WTC11 (cell line): ENCODE measurements around the gene CCDC50. TPM values are rescaled to one million over a fixed set of nuclear protein-coding genes. Genes with fewer than 3 reads are reported as not detected.

ENCODE experiments used
- ATAC-seq: fragments of 200-7000 bp; cut with Tn5 transposase; 2 replicates; pipeline ENCODE4 v1.10.0; 2021; ENCODE audit warnings: mild to moderate bottlenecking, moderate library complexity
- CTCF ChIA-PET: fragments of 300-600 bp; sonication (Branson Sonifier 250); formaldehyde crosslinking; loops from one replicate; lab custom pipeline; 2021; ENCODE audit warnings: antibody characterized with exemption; lab: Charles Lee
- POLR2A ChIA-PET: fragments of 350-600 bp; sonication (Branson Sonifier 250); formaldehyde crosslinking; loops from one replicate; lab custom pipeline; 2021; ENCODE audit warnings: antibody characterized with exemption; lab: Charles Lee
- DNase-seq: peaks from one replicate; pipeline ENCODE4 v3.0.0; 2021; ENCODE audit warnings: low spot score
- H3K27ac Mint-ChIP-seq: 2 replicates; pipeline ENCODE4 v1.8.0; 2021; ENCODE audit warnings: mixed read lengths
- H3K27me3 Mint-ChIP-seq: 2 replicates; pipeline ENCODE4 v1.8.0; 2021; ENCODE audit warnings: low read depth, mild to moderate bottlenecking, moderate library complexity, mixed read lengths
- H3K36me3 Mint-ChIP-seq: 2 replicates; pipeline ENCODE4 v1.8.0; 2021; ENCODE audit warnings: mixed read lengths
- H3K4me1 Mint-ChIP-seq: 2 replicates; pipeline ENCODE4 v1.8.0; 2022; ENCODE audit warnings: mixed read lengths
- H3K4me3 Mint-ChIP-seq: 2 replicates; pipeline ENCODE4 v1.8.0; 2021; ENCODE audit warnings: mild to moderate bottlenecking, moderate library complexity, mixed read lengths
- H3K9me3 Mint-ChIP-seq: 2 replicates; pipeline ENCODE4 v1.8.0; 2021; ENCODE audit warnings: mixed read lengths
- ATF1 ChIP-seq: sonication (generic); formaldehyde crosslinking; IDR thresholded peaks from 2 replicates; pipeline ENCODE4 v1.8.1; 2023; ENCODE audit warnings: mild to moderate bottlenecking, moderate library complexity, missing genetic modification reagents
- CBFB ChIP-seq: sonication (generic); formaldehyde crosslinking; IDR thresholded peaks from 2 replicates; pipeline ENCODE4 v1.8.1; 2022; ENCODE audit warnings: mild to moderate bottlenecking, low read depth, missing genetic modification reagents
- CDX4 ChIP-seq: fragments of 250-450 bp; sonication (Bioruptor Pico); IDR thresholded peaks from 2 replicates; pipeline ENCODE4 v1.9.0; 2021; ENCODE audit warnings: moderate library complexity, mild to moderate bottlenecking, inconsistent platforms, borderline replicate concordance
- CTCF ChIP-seq: fragments of 200-600 bp; IDR thresholded peaks from 2 replicates; pipeline ENCODE4 v1.8.0; 2022; ENCODE audit warnings: antibody characterized with exemption
- ELF4 ChIP-seq: sonication (generic); formaldehyde crosslinking; IDR thresholded peaks from 2 replicates; pipeline ENCODE4 v1.8.1; 2022; ENCODE audit warnings: low read depth, mild to moderate bottlenecking, moderate library complexity, missing genetic modification reagents
- EMX1 ChIP-seq: fragments of 250-450 bp; sonication (Bioruptor Pico); IDR thresholded peaks from 2 replicates; pipeline ENCODE4 v1.8.0; 2021; ENCODE audit warnings: mild to moderate bottlenecking
- ETV6 ChIP-seq: sonication (generic); formaldehyde crosslinking; IDR thresholded peaks from 2 replicates; pipeline ENCODE4 v1.8.1; 2022; ENCODE audit warnings: mild to moderate bottlenecking, missing genetic modification reagents
- FOXJ3 ChIP-seq: sonication (generic); formaldehyde crosslinking; IDR thresholded peaks from 2 replicates; pipeline ENCODE4 v1.9.0; 2021; ENCODE audit warnings: missing genetic modification reagents, mild to moderate bottlenecking, borderline replicate concordance
- GTF2I ChIP-seq: fragments of 250-450 bp; sonication (Bioruptor Pico); conservative IDR thresholded peaks from 2 replicates; pipeline ENCODE4 v1.4.0; 2021; ENCODE audit warnings: mild to moderate bottlenecking
- HMGA2 ChIP-seq: fragments of 250-450 bp; sonication (Bioruptor Pico); IDR thresholded peaks from 2 replicates; pipeline ENCODE4 v1.4.0; 2021; ENCODE audit warnings: mild to moderate bottlenecking, moderate library complexity
- MYBL2 ChIP-seq: sonication (generic); formaldehyde crosslinking; IDR thresholded peaks from 2 replicates; pipeline ENCODE4 v1.8.1; 2023; ENCODE audit warnings: mild to moderate bottlenecking, moderate library complexity, missing genetic modification reagents
- NFE2L1 ChIP-seq: sonication (generic); formaldehyde crosslinking; IDR thresholded peaks from 2 replicates; pipeline ENCODE4 v1.8.1; 2023; ENCODE audit warnings: missing genetic modification reagents
- RELA ChIP-seq: sonication (generic); formaldehyde crosslinking; IDR thresholded peaks from 2 replicates; pipeline ENCODE4 v1.8.1; 2022; ENCODE audit warnings: missing genetic modification reagents, mild to moderate bottlenecking, borderline replicate concordance
- SMAD3 ChIP-seq: sonication (generic); formaldehyde crosslinking; IDR thresholded peaks from 2 replicates; pipeline ENCODE4 v1.8.0; 2022; ENCODE audit warnings: missing genetic modification reagents, mild to moderate bottlenecking, borderline replicate concordance
- SMAD4 ChIP-seq: sonication (generic); formaldehyde crosslinking; IDR thresholded peaks from 2 replicates; pipeline ENCODE4 v1.8.0; 2022; ENCODE audit warnings: mild to moderate bottlenecking, missing genetic modification reagents
- USF2 ChIP-seq: sonication (generic); formaldehyde crosslinking; IDR thresholded peaks from 2 replicates; pipeline ENCODE4 v1.8.1; 2023; ENCODE audit warnings: mild to moderate bottlenecking, missing genetic modification reagents, moderate library complexity
- ZNF219 ChIP-seq: sonication (generic); formaldehyde crosslinking; IDR thresholded peaks from 2 replicates; pipeline ENCODE4 v1.8.0; 2023; ENCODE audit warnings: missing genetic modification reagents, mild to moderate bottlenecking, borderline replicate concordance
- ZNF396 ChIP-seq: fragments of 250-450 bp; sonication (Bioruptor Pico); IDR thresholded peaks from 2 replicates; pipeline ENCODE4 v1.8.0; 2021; ENCODE audit warnings: mild to moderate bottlenecking, moderate library complexity, borderline replicate concordance
- ZNF512 ChIP-seq: sonication (generic); formaldehyde crosslinking; IDR thresholded peaks from 2 replicates; pipeline ENCODE4 v1.8.1; 2022; ENCODE audit warnings: missing genetic modification reagents, borderline replicate concordance
- total RNA-seq: library from RNA; stranded (reverse); gene quantifications from 3 replicates; pipeline ENCODE4 v1.2.3, GENCODE V29; 2021
- TF ChIP-seq, protein P1 (sequence below): sonication (generic); formaldehyde crosslinking; IDR thresholded peaks from 2 replicates; pipeline ENCODE4 v1.8.0; 2023; ENCODE audit warnings: missing genetic modification reagents, mild to moderate bottlenecking, borderline replicate concordance
- TF ChIP-seq, protein P2 (sequence below): sonication (generic); formaldehyde crosslinking; IDR thresholded peaks from 2 replicates; pipeline ENCODE4 v1.8.1; 2022; ENCODE audit warnings: low read depth, missing genetic modification reagents, borderline replicate concordance
- TF ChIP-seq, protein P3 (sequence below): sonication (generic); formaldehyde crosslinking; IDR thresholded peaks from 2 replicates; pipeline ENCODE4 v1.8.1; 2023; ENCODE audit warnings: mild to moderate bottlenecking, moderate library complexity, missing genetic modification reagents

CCDC50 gene
- total RNA-seq, 1 experiment from 2014 or later: 33.1 TPM

DNA sequence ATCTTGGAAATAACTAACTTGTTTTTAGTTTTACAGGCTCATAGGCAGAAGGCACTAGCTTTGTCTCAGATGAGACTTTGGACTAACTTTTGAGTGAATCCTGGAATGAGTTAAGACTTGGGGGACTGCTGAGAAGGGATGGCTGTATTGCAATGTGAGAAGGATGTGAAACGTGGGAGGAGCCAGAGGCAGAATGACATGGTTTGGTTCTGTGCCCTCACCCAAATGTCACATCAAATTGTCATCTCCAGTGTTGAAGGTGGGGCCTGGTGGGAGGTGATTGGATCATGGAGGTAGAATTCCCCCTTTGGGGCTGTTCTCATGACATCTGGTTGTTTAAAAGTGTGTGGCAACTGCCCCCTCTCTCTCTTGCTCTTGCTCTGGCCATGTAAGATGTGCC is 28.8 kb upstream of the CCDC50 start:
- no peak for ATAC-seq
- no peak for DNase-seq
- no peak overlapping the region for H3K27ac Mint-ChIP-seq
- ChIA-PET CTCF (no interaction called here), POLR2A (no interaction called here)
- H3K4me3 Mint-ChIP-seq: no peak overlapping the region
- no peaks in the 10 kb centered on the region for H3K9me3 Mint-ChIP-seq
- no peaks in the 10 kb centered on the region for H3K27me3 Mint-ChIP-seq
- peaks cover 29% of the 10 kb centered on the region for H3K4me1 Mint-ChIP-seq
- no peak for TF ChIP-seq ZNF512 (CRISPR knock-in tag)
- no peak for TF ChIP-seq CDX4 (CRISPR knock-in tag)
- no peak for TF ChIP-seq ATF1
- no peak for TF ChIP-seq MYBL2 (CRISPR knock-in tag)
- TF ChIP-seq, protein P1, sequence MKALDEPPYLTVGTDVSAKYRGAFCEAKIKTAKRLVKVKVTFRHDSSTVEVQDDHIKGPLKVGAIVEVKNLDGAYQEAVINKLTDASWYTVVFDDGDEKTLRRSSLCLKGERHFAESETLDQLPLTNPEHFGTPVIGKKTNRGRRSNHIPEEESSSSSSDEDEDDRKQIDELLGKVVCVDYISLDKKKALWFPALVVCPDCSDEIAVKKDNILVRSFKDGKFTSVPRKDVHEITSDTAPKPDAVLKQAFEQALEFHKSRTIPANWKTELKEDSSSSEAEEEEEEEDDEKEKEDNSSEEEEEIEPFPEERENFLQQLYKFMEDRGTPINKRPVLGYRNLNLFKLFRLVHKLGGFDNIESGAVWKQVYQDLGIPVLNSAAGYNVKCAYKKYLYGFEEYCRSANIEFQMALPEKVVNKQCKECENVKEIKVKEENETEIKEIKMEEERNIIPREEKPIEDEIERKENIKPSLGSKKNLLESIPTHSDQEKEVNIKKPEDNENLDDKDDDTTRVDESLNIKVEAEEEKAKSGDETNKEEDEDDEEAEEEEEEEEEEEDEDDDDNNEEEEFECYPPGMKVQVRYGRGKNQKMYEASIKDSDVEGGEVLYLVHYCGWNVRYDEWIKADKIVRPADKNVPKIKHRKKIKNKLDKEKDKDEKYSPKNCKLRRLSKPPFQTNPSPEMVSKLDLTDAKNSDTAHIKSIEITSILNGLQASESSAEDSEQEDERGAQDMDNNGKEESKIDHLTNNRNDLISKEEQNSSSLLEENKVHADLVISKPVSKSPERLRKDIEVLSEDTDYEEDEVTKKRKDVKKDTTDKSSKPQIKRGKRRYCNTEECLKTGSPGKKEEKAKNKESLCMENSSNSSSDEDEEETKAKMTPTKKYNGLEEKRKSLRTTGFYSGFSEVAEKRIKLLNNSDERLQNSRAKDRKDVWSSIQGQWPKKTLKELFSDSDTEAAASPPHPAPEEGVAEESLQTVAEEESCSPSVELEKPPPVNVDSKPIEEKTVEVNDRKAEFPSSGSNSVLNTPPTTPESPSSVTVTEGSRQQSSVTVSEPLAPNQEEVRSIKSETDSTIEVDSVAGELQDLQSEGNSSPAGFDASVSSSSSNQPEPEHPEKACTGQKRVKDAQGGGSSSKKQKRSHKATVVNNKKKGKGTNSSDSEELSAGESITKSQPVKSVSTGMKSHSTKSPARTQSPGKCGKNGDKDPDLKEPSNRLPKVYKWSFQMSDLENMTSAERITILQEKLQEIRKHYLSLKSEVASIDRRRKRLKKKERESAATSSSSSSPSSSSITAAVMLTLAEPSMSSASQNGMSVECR (CRISPR knock-in tag): no peak
- no peak for TF ChIP-seq SMAD4 (CRISPR knock-in tag)
- TF ChIP-seq NFE2L1: no peak
- TF ChIP-seq ZNF219 (CRISPR knock-in tag): no peak
- TF ChIP-seq FOXJ3 (CRISPR knock-in tag): no peak
- no peak for TF ChIP-seq RELA (CRISPR knock-in tag)
- no peak for TF ChIP-seq CBFB (CRISPR knock-in tag)
- no peaks in the 10 kb centered on the region for H3K36me3 Mint-ChIP-seq

- peaks cover 29% of the 10 kb centered on the region for H3K4me1 Mint-ChIP-seq
- H3K27ac Mint-ChIP-seq: no peak overlapping the region
- ATAC-seq (no peak), DNase-seq (no peak)
- no peak overlapping the region for H3K4me3 Mint-ChIP-seq
- H3K27me3 Mint-ChIP-seq: no peaks in the 10 kb centered on the region
- no peaks in the 10 kb centered on the region for H3K9me3 Mint-ChIP-seq
- H3K36me3 Mint-ChIP-seq: no peaks in the 10 kb centered on the region
- ChIA-PET POLR2A (interaction anchor here (0.7 kb wide), 1 partner anchor 571 kb away, joined by 5 read pairs; no protein-coding TSS in a partner anchor), CTCF (no interaction called here)
- TF ChIP-seq ELF4 (no peak), EMX1 (CRISPR knock-in tag) (no peak), CTCF (no peak), HMGA2 (CRISPR knock-in tag) (no peak), GTF2I (no peak), SMAD3 (CRISPR knock-in tag) (no peak), USF2 (CRISPR knock-in tag) (no peak), ZNF396 (CRISPR knock-in tag) (no peak), ATF1 (no peak), ETV6 (CRISPR knock-in tag) (no peak), ZNF219 (CRISPR knock-in tag) (no peak)
- TF ChIP-seq, protein P2, sequence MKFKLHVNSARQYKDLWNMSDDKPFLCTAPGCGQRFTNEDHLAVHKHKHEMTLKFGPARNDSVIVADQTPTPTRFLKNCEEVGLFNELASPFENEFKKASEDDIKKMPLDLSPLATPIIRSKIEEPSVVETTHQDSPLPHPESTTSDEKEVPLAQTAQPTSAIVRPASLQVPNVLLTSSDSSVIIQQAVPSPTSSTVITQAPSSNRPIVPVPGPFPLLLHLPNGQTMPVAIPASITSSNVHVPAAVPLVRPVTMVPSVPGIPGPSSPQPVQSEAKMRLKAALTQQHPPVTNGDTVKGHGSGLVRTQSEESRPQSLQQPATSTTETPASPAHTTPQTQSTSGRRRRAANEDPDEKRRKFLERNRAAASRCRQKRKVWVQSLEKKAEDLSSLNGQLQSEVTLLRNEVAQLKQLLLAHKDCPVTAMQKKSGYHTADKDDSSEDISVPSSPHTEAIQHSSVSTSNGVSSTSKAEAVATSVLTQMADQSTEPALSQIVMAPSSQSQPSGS (CRISPR knock-in tag): no peak
- TF ChIP-seq, protein P3, sequence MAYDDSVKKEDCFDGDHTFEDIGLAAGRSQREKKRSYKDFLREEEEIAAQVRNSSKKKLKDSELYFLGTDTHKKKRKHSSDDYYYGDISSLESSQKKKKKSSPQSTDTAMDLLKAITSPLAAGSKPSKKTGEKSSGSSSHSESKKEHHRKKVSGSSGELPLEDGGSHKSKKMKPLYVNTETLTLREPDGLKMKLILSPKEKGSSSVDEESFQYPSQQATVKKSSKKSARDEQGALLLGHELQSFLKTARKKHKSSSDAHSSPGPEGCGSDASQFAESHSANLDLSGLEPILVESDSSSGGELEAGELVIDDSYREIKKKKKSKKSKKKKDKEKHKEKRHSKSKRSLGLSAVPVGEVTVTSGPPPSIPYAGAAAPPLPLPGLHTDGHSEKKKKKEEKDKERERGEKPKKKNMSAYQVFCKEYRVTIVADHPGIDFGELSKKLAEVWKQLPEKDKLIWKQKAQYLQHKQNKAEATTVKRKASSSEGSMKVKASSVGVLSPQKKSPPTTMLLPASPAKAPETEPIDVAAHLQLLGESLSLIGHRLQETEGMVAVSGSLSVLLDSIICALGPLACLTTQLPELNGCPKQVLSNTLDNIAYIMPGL: no peak
These were observed 28.2 kb upstream of the CCDC50 start for GRCh38 chr3:191301017-191301416.
